HG02610 (cell line): ENCODE measurements around the gene GPR161.
A peak's percentile ranks its signal among the peaks of the same experiment; 100 is the strongest.
"Not testable (repeated sequence)": the region's sequence is repeated elsewhere in the genome, so short reads cannot be mapped to it uniquely, and the experiment has no call there.

ENCODE experiments used
- ATAC-seq: cut with Tn5 transposase; IDR thresholded peaks from one replicate; pipeline ENCODE4 v1.9.1; 2021; ENCODE audit warnings: mild to moderate bottlenecking, moderate library complexity; ENCODE audit not compliant: unreplicated experiment

GPR161 gene, protein sequence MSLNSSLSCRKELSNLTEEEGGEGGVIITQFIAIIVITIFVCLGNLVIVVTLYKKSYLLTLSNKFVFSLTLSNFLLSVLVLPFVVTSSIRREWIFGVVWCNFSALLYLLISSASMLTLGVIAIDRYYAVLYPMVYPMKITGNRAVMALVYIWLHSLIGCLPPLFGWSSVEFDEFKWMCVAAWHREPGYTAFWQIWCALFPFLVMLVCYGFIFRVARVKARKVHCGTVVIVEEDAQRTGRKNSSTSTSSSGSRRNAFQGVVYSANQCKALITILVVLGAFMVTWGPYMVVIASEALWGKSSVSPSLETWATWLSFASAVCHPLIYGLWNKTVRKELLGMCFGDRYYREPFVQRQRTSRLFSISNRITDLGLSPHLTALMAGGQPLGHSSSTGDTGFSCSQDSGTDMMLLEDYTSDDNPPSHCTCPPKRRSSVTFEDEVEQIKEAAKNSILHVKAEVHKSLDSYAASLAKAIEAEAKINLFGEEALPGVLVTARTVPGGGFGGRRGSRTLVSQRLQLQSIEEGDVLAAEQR

DNA sequence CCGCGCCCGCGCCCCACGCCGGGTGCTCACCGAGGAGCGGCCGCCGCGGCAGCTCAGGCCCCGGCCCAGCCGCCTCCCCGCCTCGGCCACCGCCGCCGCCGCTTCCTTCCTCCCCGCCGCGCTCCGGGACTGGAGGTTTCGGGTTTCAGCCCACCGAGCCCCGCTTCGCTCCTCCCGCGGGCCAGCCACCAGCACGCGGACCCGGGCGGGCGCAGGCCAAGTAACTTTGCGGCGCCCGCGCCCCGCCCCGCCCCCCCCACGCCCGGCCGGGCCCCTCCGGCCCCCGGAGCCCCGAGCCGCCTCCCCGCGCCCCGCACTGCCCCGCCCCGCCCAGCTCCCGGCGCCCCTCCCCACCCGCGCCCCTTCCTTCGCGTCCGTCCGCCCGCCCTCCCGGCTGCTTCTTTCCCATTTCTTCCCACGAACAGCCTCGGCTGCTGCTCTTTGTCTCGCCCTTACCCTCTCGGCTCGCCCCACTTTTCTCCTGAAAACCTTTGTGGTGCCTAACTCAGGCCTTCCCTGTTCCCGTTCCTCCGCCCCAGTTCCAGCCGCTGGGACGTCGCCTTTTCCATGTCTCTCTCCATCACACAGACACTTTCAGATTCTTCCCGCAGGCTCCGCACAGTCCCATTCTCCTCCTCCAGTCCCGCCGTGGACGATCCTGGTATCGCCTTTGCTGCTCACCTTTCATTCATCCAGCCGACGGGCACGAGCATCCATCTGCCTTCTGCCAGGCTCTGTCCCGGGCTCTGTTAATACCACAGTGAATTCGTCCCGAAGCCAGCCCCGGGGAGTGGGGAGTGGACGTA, at the start of gene GPR161:
GPR161 (minus strand) TSS at position 222 of the 806 bp plus-strand sequence. CDS start 32,080 bp downstream, outside the sequence.
- no peak for ATAC-seq

DNA sequence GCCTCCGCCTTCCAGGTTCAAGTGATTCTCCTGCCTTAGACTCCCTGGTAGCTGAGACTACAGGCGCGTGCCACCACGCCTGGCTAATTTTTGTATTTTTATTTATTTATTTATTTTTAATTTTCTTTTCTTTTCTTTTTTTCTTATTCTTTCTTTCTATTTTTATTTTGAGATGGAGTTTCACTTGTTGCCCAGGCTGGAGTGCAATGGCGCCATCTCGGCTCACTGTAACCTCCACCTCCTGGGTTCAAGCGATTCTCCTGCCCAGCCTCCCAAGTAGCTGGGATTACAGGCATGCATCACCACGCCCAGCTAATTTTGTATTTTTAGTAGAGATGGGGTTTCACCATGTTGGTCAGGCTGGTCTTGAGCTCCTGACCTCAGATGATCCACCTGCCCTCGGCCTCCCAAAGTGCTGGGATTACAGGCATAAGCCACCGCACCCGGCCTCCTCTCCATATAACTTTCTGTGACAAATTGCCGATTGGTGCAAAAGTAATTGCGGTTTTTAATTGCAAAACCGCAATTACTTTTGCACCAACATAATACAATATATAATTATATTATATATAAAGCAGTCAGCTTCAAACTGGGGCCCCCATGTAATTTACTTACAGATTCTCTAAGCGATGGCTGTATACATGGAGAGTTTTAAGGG, 44.5 kb upstream of the GPR161 start:
- ATAC-seq, result not testable (repeated sequence)

DNA sequence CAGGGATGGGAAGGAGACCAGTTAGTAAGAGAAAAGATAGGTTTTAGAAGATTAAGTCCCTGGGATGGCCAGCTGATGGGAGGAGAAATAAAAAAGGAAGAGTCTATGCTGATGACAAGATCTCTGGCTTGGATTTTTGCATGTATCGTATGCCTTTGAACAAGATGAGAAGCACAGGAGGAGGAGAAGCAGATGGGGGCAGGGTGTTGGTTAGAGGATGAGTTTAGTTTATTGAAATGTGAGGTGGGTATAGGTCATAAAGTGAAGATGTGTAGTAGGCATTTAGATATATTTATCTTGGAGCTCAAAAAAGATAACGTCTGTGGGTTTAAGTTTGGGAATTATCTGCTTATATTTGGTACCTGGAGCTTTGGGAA, 43.4 kb upstream of the GPR161 start:
- no peak for ATAC-seq

DNA sequence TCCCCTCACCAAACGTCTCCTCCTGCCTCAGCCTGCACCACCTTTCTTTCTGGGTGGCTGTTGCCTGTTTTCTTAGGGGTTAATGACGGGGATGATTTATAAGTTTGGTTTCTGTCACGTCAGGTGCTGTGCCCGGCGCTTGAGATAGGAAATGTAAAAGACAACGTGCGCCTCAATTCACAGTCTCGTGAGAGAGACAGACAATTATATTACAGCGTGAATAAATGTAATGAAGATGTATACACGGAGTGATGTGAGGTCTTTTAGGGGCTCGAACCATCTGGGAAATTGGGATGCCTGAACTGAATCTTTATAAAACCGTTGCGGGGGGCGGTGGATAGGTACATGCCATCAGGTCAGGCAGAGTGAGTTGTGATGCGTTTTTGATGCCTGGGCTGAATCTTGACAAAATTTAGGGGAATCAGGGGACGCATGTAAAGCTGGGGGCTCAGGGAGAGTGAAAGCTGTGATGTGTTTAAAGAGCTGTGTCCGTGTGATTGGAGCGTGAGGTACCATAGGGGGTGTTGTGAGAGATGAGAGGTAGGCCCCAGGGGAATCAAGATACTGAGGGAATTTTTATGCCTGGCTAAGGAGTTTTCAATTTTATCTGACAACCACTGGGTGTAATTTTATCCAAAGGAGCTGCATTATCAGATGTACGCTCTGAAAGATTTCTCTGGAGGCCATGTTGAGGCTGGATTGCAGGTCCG, 42.9 kb upstream of the GPR161 start:
- ATAC-seq, result no peak

DNA sequence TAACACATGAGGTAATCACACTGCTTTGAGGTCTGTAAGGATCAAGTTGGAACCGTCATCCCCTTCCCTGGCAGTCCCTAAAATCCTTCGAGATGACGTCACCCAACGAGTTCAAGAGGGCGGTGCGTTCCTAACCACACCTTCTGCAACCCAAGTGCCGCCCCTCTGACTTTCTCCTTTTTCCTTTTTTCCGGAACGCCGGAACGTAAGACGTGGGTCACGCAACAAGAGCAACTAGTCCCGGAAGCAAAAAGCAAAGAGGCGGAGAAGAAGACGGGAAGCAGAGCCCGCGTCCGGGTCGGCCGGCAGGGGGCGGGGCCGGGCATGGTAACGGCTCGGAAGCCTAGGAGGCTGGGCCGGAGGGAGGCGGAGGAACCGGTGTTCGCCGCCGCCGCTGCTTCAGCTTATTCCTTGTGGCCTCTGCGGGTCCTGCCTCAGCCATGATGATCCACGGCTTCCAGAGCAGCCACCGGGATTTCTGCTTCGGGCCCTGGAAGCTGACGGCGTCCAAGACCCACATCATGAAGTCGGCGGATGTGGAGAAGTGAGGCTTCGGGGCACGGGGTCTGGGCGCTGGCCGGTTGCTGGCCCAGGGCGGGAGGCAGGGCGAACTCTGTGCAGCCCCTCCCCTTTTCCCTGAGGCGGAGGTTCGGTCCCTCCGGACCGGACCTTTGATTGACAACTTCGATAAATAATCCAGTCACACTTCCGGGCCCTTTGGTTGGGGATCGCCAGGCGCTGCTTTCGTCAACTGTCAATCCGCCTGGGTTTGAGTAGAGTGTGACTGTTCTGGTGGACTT, 42.1 kb upstream of the GPR161 start, which contains the start of gene TIPRL:
TIPRL (plus strand) TSS at position 325 of the 800 bp plus-strand sequence; CDS start at position 441, 116 bp downstream.
- peak; percentile 86 for ATAC-seq

DNA sequence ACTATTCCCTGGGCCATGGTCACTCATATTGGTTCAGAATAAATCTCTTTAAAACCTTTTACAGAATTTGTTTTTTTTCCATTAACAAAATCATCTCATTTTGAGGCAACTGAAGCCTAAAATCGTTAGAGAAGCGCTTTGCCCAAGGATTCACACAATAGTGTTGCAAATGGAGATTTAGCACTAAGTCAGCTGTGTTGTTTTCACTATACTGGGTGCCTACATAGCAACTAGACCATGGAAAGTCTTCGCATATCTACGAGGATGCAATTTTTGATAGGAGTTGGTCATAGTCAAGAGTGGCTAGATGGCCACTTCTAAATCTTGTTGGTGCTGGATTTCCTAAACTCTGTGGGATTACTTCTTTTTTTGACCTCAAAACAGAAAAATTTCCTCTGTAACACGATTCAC, 41.5 kb upstream of the GPR161 start:
- no peak for ATAC-seq

DNA sequence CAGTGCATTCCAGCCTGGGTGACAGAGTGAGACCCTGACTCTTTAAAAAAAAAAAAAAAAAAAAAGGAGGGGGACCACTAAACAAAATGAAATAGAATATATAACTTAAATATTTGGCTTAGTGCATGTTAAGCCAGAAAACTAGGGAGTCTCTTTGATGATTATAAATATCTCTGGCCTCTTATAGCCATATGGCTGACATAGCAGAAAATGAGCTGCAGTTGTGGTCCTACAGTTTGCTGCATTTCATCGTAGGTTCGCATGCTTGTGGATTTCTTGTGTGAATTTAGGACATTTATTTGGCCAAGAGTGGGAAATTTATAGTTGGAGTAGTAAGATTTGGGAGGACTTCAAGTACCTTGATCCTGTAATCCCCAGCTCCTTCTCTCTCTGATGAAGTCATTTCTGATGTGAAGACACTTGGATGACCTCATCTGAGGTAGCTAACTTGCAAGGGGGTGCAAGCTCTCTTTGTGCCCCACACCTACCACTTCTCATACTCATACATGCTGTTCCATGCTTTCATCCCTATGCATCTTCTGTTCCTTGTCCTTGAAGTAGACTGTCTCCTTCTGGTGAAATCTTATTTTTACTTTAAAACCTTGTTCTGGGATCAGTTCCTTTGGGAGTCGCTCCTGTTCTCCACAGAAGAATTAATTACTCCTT, 35.7 kb upstream of the GPR161 start:
- ATAC-seq, result no peak

DNA sequence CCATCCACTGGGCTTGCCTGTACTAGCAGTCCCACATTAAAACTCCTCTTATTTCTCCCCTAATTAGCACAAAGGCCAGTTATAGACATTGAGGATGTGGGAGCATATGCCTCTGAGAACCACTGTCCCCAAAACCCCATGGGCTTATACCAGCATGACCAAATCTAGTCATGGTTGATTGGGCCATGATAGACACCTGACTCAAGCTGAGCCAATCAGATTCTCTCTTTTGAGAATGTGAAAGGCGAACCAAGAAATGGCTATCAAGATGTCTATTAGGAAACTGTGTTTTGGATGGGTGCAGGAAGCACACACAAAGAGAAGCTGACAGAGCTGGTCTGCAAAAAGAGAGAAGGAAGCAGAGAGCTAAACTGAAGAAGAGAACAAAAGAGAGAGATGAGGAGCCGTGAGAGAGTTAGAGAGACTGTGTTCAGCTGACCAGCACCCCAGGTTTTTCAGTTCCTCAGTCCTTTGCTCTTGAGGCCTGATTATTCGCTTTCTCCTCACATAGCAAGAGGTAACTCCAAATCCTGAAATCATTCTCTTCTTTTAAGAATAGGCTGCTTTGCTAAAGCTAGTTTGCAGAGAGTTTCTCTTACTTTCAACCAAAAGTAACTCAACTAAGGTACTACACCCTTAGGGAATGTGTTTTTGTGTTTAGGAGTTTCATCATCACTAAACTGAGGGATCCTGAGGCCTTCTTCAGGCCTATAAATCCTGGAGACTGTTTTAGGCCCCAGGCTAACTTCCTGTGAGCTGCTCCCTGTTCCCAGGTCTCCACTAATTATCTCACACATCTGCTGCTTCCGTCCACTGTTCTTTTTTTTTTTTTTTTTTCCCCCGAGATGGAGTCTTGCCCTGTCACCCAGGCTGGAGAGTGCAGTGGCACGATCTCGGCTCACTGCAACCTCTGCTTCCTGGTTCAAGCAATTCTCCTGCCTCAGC, 34.1 kb upstream of the GPR161 start:
- ATAC-seq, result peak; percentile 72

DNA sequence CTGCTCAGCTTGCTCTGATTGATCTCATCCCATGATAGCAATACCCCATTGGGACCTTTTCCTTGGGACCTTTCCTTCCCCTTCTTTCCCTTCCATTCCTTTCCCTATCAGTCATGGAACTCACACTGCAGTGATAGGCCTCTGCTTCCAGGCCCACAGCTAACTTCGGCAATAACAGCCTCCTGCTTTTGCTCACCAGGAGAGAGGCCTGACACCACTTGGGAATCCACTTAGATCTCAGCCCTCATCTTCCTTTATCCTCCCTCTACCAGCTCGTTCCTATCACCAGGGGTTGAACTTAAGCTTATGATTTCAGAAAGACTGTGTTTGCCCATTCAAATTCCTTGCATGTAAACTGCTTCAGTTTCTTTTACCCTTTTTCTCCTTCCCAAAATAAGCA, 31.1 kb upstream of the GPR161 start:
- ATAC-seq, result no peak

DNA sequence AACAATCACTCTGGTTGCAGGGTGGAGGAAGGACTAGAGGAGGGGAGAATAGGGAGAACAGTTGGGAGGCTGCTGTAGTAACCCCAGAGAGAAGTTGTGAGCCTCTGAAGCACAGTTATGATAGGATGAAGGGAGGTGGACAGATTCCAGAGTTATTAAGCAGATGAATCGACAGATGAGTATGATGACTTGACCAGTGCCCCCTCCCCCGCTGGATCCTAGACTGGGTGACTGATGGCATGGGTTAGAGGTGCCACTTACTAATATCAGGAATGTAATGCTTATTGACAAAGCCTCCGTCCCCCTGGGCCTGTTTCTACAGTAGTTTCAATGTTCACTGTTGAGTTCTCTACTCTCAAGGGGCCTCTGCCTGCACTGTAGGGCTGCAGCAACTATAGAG, 28.0 kb upstream of the GPR161 start:
- no peak for ATAC-seq

DNA sequence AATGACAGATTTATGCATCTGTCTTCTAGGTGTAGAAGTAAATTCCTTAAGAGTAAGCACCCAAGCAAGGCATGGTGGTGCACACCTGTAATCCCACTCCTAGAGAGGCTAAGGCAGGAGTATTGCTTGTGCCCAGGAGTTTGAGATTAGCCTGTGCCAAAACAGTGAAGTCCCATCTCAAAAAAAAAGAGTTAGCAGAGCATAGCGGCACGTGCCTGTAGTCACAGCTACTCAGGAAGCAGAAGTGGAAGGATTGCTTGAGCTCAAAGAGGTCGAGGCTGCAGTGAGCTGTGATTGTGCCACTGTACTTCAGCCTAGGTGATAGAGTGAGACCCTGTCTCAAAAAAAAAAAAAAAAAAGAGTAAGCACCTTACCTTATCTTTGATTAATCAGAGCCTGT, 26.9 kb upstream of the GPR161 start:
- no peak for ATAC-seq

DNA sequence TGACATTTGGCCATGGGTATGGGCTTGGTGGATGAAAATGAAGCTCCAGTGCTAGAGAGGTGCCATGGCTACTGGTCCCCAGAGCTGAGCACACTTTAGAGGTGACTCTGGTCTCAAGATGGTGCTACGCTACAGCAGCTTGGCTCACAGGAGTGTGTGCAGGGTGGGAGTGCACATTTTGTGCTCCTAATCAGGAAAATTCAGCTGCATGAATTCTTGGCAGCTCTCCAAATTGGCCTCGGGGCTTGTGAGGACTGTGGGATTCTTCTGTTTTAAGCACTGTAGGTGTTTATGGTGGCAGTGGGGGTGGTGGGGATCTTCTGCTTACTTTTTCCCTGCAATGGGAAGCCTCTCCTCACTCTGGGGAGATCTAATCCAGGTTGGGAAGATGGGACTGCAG, 24.7 kb upstream of the GPR161 start:
- no peak for ATAC-seq

DNA sequence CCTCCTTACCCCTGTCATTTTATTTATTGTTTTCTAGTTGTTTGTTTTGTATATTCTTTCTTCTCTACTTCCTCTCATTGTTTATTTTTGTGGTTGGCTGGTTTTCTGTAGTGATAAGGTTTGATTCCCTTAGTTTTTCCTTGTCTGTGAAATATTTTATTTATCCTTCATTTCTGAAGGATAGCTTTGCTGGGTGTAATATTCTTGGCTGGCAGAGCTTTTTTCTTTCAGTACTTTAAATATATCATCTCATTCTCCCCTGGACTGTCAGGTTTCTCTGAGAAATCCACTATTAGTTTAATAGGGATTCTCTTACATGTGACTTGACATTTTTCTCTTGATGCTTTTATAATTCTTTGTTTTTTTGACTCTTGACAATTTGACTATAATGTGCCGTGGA, 23.2 kb upstream of the GPR161 start:
- ATAC-seq, result no peak

DNA sequence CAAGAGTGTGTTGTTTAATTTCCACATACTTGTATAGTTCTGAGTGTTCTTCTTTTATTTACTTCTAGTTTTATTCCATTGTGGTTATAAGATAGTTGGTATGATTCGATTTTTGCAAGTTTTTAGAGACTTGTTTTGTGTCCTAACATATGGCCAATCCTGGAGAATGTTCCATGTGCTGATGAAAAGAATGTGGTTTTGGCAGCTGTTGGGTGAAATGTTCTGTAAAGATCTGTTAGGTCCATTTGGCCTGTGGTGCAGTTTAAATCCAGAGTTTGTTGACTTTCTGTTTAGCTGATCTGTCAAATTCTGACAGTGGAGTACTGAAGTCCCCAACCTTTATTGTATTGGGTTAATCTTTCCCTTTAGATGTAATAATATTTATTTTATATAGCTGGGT, 22.5 kb upstream of the GPR161 start:
- no peak for ATAC-seq

DNA sequence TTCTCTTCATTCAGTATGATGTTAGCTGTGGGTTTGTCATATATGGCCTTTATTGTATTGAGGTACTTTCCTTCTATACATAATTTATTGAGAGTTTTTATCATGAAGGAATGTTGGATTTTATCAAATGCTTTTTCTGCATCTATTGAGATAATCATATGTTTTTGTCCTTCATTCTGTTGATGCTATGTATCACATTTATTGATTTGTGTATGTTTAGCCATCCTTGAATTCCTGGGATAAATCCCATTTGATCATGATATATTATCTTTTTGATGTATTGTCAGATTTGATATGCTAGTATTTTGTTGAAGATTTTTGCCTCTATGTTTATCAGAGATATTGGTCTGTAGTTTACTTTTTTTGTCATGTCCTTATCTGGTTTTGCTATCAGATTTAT, 20.9 kb upstream of the GPR161 start:
- no peak for ATAC-seq

DNA sequence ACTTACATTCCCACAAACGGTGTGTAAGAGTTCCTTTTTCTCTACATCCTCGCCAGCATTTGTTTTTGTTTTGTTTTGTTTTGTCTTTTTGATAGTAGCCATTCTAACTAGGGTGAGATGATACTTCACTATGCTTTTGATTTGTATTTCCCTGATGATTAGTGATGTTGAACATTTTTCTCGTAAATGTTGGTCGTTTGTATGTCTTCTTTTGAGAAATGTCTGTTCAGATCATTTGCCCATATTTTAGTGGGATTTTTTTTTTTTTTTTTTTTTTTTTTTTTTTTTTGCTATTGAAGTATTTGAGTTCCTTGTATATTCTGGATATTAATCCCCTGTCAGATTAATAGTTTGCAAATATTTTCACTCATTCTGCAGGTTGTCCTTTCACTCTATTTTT, 19.2 kb upstream of the GPR161 start:
- ATAC-seq, result no peak

DNA sequence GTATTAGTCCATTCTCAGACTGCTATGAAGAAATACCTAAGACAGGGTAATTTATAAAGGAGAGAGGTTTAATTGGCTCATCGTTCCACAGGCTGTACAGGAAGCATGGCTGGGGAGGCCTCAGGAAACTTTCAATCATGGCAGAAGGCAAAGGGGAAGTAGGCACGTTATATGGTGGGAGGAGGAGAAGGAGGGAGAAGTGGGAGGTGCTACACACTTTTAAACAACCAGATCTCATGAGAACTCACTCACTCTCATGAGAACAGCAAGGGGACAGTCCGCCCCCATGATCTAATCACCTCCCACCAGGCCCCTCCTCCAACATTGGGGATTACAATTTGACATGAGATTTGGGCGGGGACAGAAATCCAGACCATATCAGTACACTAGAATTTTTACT, 18.0 kb upstream of the GPR161 start:
- ATAC-seq, result not testable (repeated sequence)

DNA sequence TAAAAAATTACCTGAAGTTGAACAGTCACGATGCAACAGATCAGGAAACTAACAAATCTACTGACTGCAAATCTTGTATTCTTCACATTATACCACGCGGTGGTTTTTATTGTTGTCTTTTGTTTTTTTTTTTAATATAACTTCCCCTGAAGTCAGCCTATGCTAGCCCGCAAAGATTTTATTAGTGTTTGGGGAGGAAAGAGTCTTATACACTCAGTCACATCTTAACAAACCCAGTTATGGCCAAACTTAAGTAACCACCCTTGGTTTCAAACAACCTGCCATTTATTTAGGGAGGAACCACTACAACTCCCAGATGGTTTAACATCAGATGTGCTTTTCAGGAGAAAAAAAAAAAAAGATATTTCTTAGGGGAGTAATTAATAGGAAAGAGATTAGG, 15.2 kb upstream of the GPR161 start:
- no peak for ATAC-seq
